ENCODE measurements around the gene PAAF1.
"Not testable (repeated sequence)": the region's sequence is repeated elsewhere in the genome, so short reads cannot be mapped to it uniquely, and the experiment has no call there.

PAAF1 gene

GRCh38 chr11:73876424-73877310 is at the start of gene PAAF1, which contains the start of gene COA4:
TSS of gene PAAF1 (plus strand) at chr11:73876999. CDS start at chr11:73877022, 23 bp downstream.
TSS of gene COA4 (minus strand) at chr11:73876846. CDS start at chr11:73873378, 3,468 bp downstream.
- DNase-seq (ENCODE audit: low spot score): peak; percentile 97

- DNase-seq (ENCODE audit: low spot score): no peak
Observed at GRCh38 chr11:73830261-73830660, 46.5 kb upstream of the PAAF1 start.

GRCh38 chr11:73833067-73833466 is 43.7 kb upstream of the PAAF1 start:
- no peak for DNase-seq (ENCODE audit: low spot score)

GRCh38 chr11:73838443-73839122 is 38.2 kb upstream of the PAAF1 start:
- DNase-seq (ENCODE audit: low spot score): no peak

- no peak for DNase-seq (ENCODE audit: low spot score)
Observed at GRCh38 chr11:73839123-73839457, 37.7 kb upstream of the PAAF1 start.

GRCh38 chr11:73851046-73851764 is 25.6 kb upstream of the PAAF1 start:
- no peak for DNase-seq (ENCODE audit: low spot score)

GRCh38 chr11:73852049-73852448 is 24.8 kb upstream of the PAAF1 start:
- DNase-seq (ENCODE audit: low spot score): no peak

GRCh38 chr11:73854680-73855079 is 22.1 kb upstream of the PAAF1 start:
- DNase-seq (ENCODE audit: low spot score): no peak

- DNase-seq (ENCODE audit: low spot score): no peak
Observed at GRCh38 chr11:73856031-73856567, 20.7 kb upstream of the PAAF1 start.

- no peak for DNase-seq (ENCODE audit: low spot score)
Observed at GRCh38 chr11:73859671-73860070, 17.1 kb upstream of the PAAF1 start.

GRCh38 chr11:73860202-73860601 is 16.6 kb upstream of the PAAF1 start:
- no peak for DNase-seq (ENCODE audit: low spot score)

GRCh38 chr11:73862986-73863385 is 13.8 kb upstream of the PAAF1 start:
- no peak for DNase-seq (ENCODE audit: low spot score)

GRCh38 chr11:73866095-73866579 is 10.7 kb upstream of the PAAF1 start:
- no peak for DNase-seq (ENCODE audit: low spot score)

GRCh38 chr11:73866586-73866996 is 10.2 kb upstream of the PAAF1 start:
- no peak for DNase-seq (ENCODE audit: low spot score)

- no peak for DNase-seq (ENCODE audit: low spot score)
Observed at GRCh38 chr11:73869332-73869949, 7.4 kb upstream of the PAAF1 start.

- DNase-seq (ENCODE audit: low spot score): no peak
Observed at GRCh38 chr11:73870261-73870660, 6.5 kb upstream of the PAAF1 start.

GRCh38 chr11:73872749-73873357 is 3.9 kb upstream of the PAAF1 start:
- DNase-seq (ENCODE audit: low spot score): no peak

GRCh38 chr11:73875380-73875779 is 1.4 kb upstream of the PAAF1 start:
- no peak for DNase-seq (ENCODE audit: low spot score)

GRCh38 chr11:73875840-73876239 is 959 bp upstream of the PAAF1 start:
- no peak for DNase-seq (ENCODE audit: low spot score)

- DNase-seq (ENCODE audit: low spot score): no peak
Observed at GRCh38 chr11:73878771-73879170, 2.0 kb downstream of the PAAF1 start.

- DNase-seq (ENCODE audit: low spot score): not testable (repeated sequence)
Observed at GRCh38 chr11:73880449-73880848, 3.6 kb downstream of the PAAF1 start.
